CD4-positive, alpha-beta T cell (primary cell): Measurements from ENCODE around the gene GOLGA1. TPM values are rescaled to one million over a fixed set of nuclear protein-coding genes. Genes with fewer than 3 reads are reported as not detected.
"Not testable (repeated sequence)": the region's sequence is repeated elsewhere in the genome, so short reads cannot be mapped to it uniquely, and the experiment has no call there.

ENCODE experiments used
- ATAC-seq: fragments of 200-7000 bp; cut with Tn5 transposase; one replicate; pipeline ENCODE4 v1.10.0; 2022; ENCODE audit warnings: mild to moderate bottlenecking; ENCODE audit not compliant: poor library complexity
- CTCF ChIA-PET: fragments of 350-600 bp; sonication (Branson Sonifier 250); formaldehyde crosslinking; loops from one replicate; lab custom pipeline; 2021; ENCODE audit warnings: antibody characterized with exemption, inconsistent platforms; lab: Charles Lee
- POLR2A ChIA-PET: fragments of 350-600 bp; sonication (Branson Sonifier 250); formaldehyde crosslinking; loops from one replicate; lab custom pipeline; 2021; ENCODE audit warnings: antibody characterized with exemption, inconsistent platforms; lab: Charles Lee
- DNase-seq, 14 experiments: peaks; one replicate each; pipeline ENCODE4 v3.0.0-alpha.2; 2013 to 2020; ENCODE audit warnings: mixed read lengths in 2 of 14
- H3K27ac ChIP-seq, 2 donors: one replicate each; pipeline versions ENCODE4 v1.5.1 to v1.7.0; 2013; ENCODE audit warnings: low read length in 2 of 2, low read depth in 1 of 2, mild to moderate bottlenecking in 1 of 2
- H3K27me3 ChIP-seq, 2 experiments: 1 replicate in 1 of 2; 2 replicates in 1 of 2; pipeline versions ENCODE4 v1.6.1 to v1.7.0; 2013; ENCODE audit warnings: low read length in 2 of 2, control low read depth in 1 of 2, mild to moderate bottlenecking in 1 of 2, moderate library complexity in 1 of 2; ENCODE audit not compliant: insufficient read depth in 2 of 2, control insufficient read depth in 1 of 2
- H3K36me3 ChIP-seq: one replicate; pipeline ENCODE4 v1.6.1; 2013; ENCODE audit warnings: low read length, control low read depth; ENCODE audit not compliant: insufficient read depth
- H3K4me1 ChIP-seq: one replicate; pipeline ENCODE4 v1.6.1; 2013; ENCODE audit warnings: low read length, control low read depth; ENCODE audit not compliant: insufficient read depth
- H3K4me3 ChIP-seq: one replicate; pipeline ENCODE4 v1.5.1; 2013; ENCODE audit warnings: mild to moderate bottlenecking, low read length, moderate library complexity
- H3K9me3 ChIP-seq, 2 experiments: 1 replicate in 1 of 2; 2 replicates in 1 of 2; pipeline versions ENCODE4 v1.6.1 to v1.7.0; 2013; ENCODE audit warnings: low read length in 2 of 2, mild to moderate bottlenecking in 2 of 2, control low read depth in 1 of 2, moderate library complexity in 1 of 2; ENCODE audit not compliant: control insufficient read depth in 1 of 2, insufficient read depth in 1 of 2
- H3K27ac Mint-ChIP-seq: one replicate; pipeline ENCODE4 v1.8.0; 2020; ENCODE audit warnings: mixed read lengths
- H3K27me3 Mint-ChIP-seq: one replicate; pipeline ENCODE4 v1.8.0; 2021; ENCODE audit warnings: mixed read lengths
- H3K36me3 Mint-ChIP-seq: one replicate; pipeline ENCODE4 v1.8.0; 2021; ENCODE audit warnings: low read depth, mixed read lengths
- H3K4me1 Mint-ChIP-seq: one replicate; pipeline ENCODE4 v1.8.0; 2021; ENCODE audit warnings: low read depth, mixed read lengths
- H3K4me3 Mint-ChIP-seq: one replicate; pipeline ENCODE4 v1.8.0; 2020; ENCODE audit warnings: mild to moderate bottlenecking, mixed read lengths
- H3K9me3 Mint-ChIP-seq: one replicate; pipeline ENCODE4 v1.8.0; 2020; ENCODE audit warnings: mixed read lengths
- intact Hi-C, 2 experiments: fragments of 100-400 bp; cut with DNase I in 1 of 2; cut with micrococcal nuclease in 1 of 2; formaldehyde crosslinking; loops; one replicate each; pipeline versions ENCODE4 v1.15.1 to v1.9.0; 2023 to 2025; cut with DNase I, micrococcal nuclease
- total RNA-seq, 174 experiments: library from RNA in 2 of 174; stranded (reverse) in 2 of 174; gene quantifications; one replicate each; pipeline ENCODE4 v1.2.3 and lab custom pipeline; 2021 to 2026
- TF ChIP-seq, protein P1 (sequence below): fragments of 200-600 bp; IDR thresholded peaks from one replicate; pipeline ENCODE4 v1.8.0; 2022; ENCODE audit warnings: antibody characterized with exemption, mild to moderate bottlenecking

The GOLGA1 gene
- total RNA-seq, 2 experiments from 2014 or later, result 12.9 to 22.2 TPM

DNA sequence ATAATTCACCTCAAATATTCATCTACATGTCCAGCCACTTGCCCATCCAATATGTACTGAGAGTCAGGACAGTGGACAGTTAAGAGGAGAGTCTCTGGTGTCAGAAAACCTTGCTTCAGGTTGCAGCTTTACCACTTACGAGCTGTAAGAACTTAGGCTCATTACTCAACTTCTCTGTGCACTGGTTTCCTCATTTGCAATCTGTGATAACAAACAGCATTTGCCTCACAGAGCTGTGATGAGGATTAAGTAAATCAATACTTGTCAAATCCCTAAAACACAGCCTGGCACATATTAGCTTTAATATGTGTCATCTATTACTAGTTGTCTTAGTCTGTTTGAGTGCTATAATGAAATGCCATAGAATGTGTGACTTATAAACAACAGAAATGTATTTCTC, 8.6 kb downstream of the GOLGA1 start:
- H3K4me1 ChIP-seq, result no peaks in the 10 kb centered on the region
- no peak for DNase-seq
- Mint-ChIP-seq H3K27ac (no peak overlapping the region), H3K4me3 (no peak overlapping the region), H3K27me3 (no peaks in the 10 kb centered on the region), H3K9me3 (no peaks in the 10 kb centered on the region), H3K4me1 (peaks cover 17% of the 10 kb centered on the region), H3K36me3 (peaks cover 86% of the 10 kb centered on the region)
- no peaks in the 10 kb centered on the region for H3K27me3 ChIP-seq
- ATAC-seq, result no peak
- H3K27ac ChIP-seq, result no peak overlapping the region
- POLR2A ChIA-PET, result interaction anchor here (0.9 kb wide), 1 partner anchor 9 kb away, joined by 4 read pairs; no protein-coding TSS in a partner anchor
- TF ChIP-seq, protein P1, sequence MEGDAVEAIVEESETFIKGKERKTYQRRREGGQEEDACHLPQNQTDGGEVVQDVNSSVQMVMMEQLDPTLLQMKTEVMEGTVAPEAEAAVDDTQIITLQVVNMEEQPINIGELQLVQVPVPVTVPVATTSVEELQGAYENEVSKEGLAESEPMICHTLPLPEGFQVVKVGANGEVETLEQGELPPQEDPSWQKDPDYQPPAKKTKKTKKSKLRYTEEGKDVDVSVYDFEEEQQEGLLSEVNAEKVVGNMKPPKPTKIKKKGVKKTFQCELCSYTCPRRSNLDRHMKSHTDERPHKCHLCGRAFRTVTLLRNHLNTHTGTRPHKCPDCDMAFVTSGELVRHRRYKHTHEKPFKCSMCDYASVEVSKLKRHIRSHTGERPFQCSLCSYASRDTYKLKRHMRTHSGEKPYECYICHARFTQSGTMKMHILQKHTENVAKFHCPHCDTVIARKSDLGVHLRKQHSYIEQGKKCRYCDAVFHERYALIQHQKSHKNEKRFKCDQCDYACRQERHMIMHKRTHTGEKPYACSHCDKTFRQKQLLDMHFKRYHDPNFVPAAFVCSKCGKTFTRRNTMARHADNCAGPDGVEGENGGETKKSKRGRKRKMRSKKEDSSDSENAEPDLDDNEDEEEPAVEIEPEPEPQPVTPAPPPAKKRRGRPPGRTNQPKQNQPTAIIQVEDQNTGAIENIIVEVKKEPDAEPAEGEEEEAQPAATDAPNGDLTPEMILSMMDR, result no peak
- H3K36me3 ChIP-seq, result peaks cover 80% of the 10 kb centered on the region
- intact Hi-C loops, result loop anchor here in 1 of 2 experiments (5.0 kb wide), 1 partner anchor 45 kb away; no protein-coding TSS in a partner anchor
- CTCF ChIA-PET, result no interaction called here
- no peaks in the 10 kb centered on the region for H3K9me3 ChIP-seq
- no peak overlapping the region for H3K4me3 ChIP-seq

DNA sequence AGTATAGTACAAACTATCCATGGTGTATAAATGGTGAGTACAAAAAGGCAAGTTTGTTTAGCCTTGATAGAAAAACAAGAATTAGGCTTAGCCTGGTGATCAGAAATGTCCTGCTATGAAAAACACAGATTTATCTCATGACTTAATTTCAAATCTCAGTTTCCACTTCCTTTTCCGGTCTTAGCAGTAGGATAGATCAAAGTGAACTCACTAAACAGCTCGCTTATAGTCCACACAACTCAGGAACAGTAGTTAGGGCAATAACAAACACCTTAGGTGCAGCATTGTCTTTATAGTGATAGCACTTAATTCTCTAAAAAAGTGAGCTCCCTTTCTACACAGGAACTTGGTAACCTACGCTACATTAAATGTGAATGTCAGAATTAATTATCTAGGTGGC, 11.4 kb downstream of the GOLGA1 start:
- ChIA-PET POLR2A (interaction anchor here (0.6 to 1.6 kb wide), 6 partner anchors 12 to 392 kb away, joined by 3 to 11 read pairs (median 4); partner anchors contain the start of genes ARPC5L, GOLGA1 and RPL35), CTCF (interaction anchor here (1.4 kb wide), 1 partner anchor 9 kb away, joined by 3 read pairs; no protein-coding TSS in a partner anchor)
- DNase-seq (peak in 1 of 14 experiments; percentile 48), ATAC-seq (no peak)
- peaks cover 87% of the 10 kb centered on the region for H3K36me3 Mint-ChIP-seq
- H3K27ac Mint-ChIP-seq, result peak overlapping the region; percentile 57
- peak overlapping the region; percentile 18 for H3K4me3 Mint-ChIP-seq
- Histone ChIP-seq H3K9me3 (no peaks in the 10 kb centered on the region), H3K27me3 (no peaks in the 10 kb centered on the region), H3K4me1 (no peaks in the 10 kb centered on the region), H3K27ac (no peak overlapping the region), H3K36me3 (peaks cover 74% of the 10 kb centered on the region), H3K4me3 (no peak overlapping the region)
- intact Hi-C loops, result no loop called here
- no peaks in the 10 kb centered on the region for H3K27me3 Mint-ChIP-seq
- TF ChIP-seq, protein P1, result no peak
- no peaks in the 10 kb centered on the region for H3K9me3 Mint-ChIP-seq
- peaks cover 16% of the 10 kb centered on the region for H3K4me1 Mint-ChIP-seq

DNA sequence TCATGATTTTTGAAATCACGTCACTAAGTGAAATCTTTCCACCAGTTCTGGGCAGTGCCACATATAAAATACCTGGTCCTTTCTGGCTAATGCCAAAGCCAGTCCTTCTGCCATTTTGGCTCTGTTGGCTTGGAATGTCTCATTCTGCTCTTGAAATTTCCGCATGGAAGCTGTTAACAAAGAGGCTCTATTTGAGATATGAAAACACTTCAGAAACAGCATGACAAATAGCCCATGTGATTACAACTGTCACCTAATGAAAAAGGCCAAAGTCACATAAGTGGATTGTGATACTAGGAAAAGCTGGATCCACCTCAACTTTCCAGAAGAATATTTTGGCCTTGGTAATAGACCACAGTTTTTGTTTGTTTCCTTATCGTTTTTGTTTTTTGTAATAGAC, 12.8 kb downstream of the GOLGA1 start:
- Histone ChIP-seq H3K27me3 (no peaks in the 10 kb centered on the region), H3K4me1 (no peaks in the 10 kb centered on the region), H3K27ac (no peak overlapping the region), H3K4me3 (no peak overlapping the region), H3K36me3 (peaks cover 63% of the 10 kb centered on the region), H3K9me3 (no peaks in the 10 kb centered on the region)
- TF ChIP-seq, protein P1, result no peak
- no peaks in the 10 kb centered on the region for H3K27me3 Mint-ChIP-seq
- ChIA-PET CTCF (interaction anchor here (0.5 kb wide), 1 partner anchor 187 kb away, joined by 3 read pairs; no protein-coding TSS in a partner anchor), POLR2A (interaction anchor here (0.6 kb wide), 1 partner anchor 157 kb away, joined by 3 read pairs; the partner anchor contains the start of gene NR6A1)
- DNase-seq (no peak), ATAC-seq (no peak)
- intact Hi-C loops, result no loop called here
- H3K4me3 Mint-ChIP-seq, result no peak overlapping the region
- peaks cover 9% of the 10 kb centered on the region for H3K4me1 Mint-ChIP-seq
- H3K27ac Mint-ChIP-seq, result no peak overlapping the region
- H3K9me3 Mint-ChIP-seq, result no peaks in the 10 kb centered on the region
- peaks cover 79% of the 10 kb centered on the region for H3K36me3 Mint-ChIP-seq

DNA sequence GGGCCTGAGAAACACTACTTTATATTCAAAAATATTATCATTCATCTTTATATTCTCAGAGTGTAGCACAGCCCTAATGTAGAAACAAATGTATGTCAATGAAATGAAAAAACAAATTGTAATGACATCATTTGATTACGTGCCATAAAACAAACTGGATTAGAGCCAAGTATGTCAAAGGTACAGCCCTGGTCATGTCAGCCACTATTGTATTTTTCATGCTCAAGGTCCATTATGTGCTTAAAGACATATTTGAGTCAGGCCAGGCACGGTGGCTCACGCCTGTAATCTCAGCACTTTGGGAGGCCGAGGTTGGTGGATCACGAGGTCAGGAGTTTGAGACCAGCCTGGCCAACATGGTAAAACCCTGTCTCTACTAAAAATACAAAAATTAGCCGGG, 20.5 kb downstream of the GOLGA1 start:
- H3K27me3 ChIP-seq, intact Hi-C loops, H3K4me3 Mint-ChIP-seq, H3K4me1 Mint-ChIP-seq, ATAC-seq, H3K9me3 ChIP-seq, POLR2A ChIA-PET, DNase-seq, H3K4me3 ChIP-seq, H3K27ac ChIP-seq, H3K27me3 Mint-ChIP-seq, H3K27ac Mint-ChIP-seq, H3K4me1 ChIP-seq, H3K9me3 Mint-ChIP-seq: not testable (repeated sequence)
- H3K36me3 ChIP-seq, result peaks cover 40% of the 10 kb centered on the region
- H3K36me3 Mint-ChIP-seq, result peaks cover 64% of the 10 kb centered on the region
- CTCF ChIA-PET, result interaction anchor here (0.7 kb wide), 1 partner anchor 61 kb away, joined by 4 read pairs; no protein-coding TSS in a partner anchor
